Lung (tissue), 12 donors: ENCODE measurements around the gene CCNY. TPM values are rescaled to one million over a fixed set of nuclear protein-coding genes. Genes with fewer than 3 reads are reported as not detected.

ENCODE experiments used
- ATAC-seq: fragments of 200-7000 bp; cut with Tn5 transposase; one replicate; pipeline ENCODE4 v1.9.1; 2020; ENCODE audit warnings: moderate number of reproducible peaks; ENCODE audit not compliant: insufficient read depth, low FRiP score
- DNase-seq, 3 donors: peaks; one replicate each; pipeline ENCODE4 v3.0.0-alpha.2; 2013 to 2017
- H3K27ac ChIP-seq, 2 donors: one replicate each; pipeline ENCODE4 v1.5.1; 2013; ENCODE audit warnings: mild to moderate bottlenecking in 2 of 2, moderate library complexity in 2 of 2, control low read depth in 1 of 2, inconsistent platforms in 1 of 2, low read depth in 1 of 2, low read length in 1 of 2
- H3K27me3 ChIP-seq, 3 donors: one replicate each; pipeline ENCODE4 v1.5.1; 2013; ENCODE audit warnings: low read length in 2 of 3; ENCODE audit not compliant: control insufficient read depth in 3 of 3, insufficient read depth in 3 of 3
- H3K36me3 ChIP-seq, 4 donors: one replicate each; pipeline ENCODE4 v1.5.1; 2013; ENCODE audit warnings: low read length in 4 of 4, mild to moderate bottlenecking in 1 of 4, moderate library complexity in 1 of 4; ENCODE audit not compliant: control insufficient read depth in 4 of 4, insufficient read depth in 4 of 4
- H3K4me1 ChIP-seq, 5 donors: one replicate each; pipeline ENCODE4 v1.5.1; 2013; ENCODE audit warnings: low read length in 5 of 5, mild to moderate bottlenecking in 2 of 5, moderate library complexity in 1 of 5; ENCODE audit not compliant: control insufficient read depth in 5 of 5, insufficient read depth in 5 of 5
- H3K4me3 ChIP-seq: one replicate; pipeline ENCODE4 v1.5.1; 2013; ENCODE audit warnings: mild to moderate bottlenecking, control low read depth, moderate library complexity
- H3K9ac ChIP-seq, 2 donors: one replicate each; pipeline ENCODE4 v1.5.1; 2013; ENCODE audit warnings: low read length in 2 of 2, control low read depth in 1 of 2; ENCODE audit not compliant: insufficient read depth in 1 of 2
- H3K9me3 ChIP-seq, 4 donors: one replicate each; pipeline ENCODE4 v1.5.1; 2013; ENCODE audit warnings: low read length in 3 of 4, mild to moderate bottlenecking in 1 of 4, moderate library complexity in 1 of 4; ENCODE audit not compliant: control insufficient read depth in 4 of 4, insufficient read depth in 3 of 4
- WGBS, 2 donors: extraction: QIAGEN DNeasy Blood & Tissue Kit; methylation state at CpG; one replicate each; pipeline ENCODE4 v1.1.7; 2013; 5-methylcytosine and 5-hydroxymethylcytosine counted together
- polyA plus RNA-seq, 2 donors: library from polyadenylated mRNA; stranded (reverse); fragments of 200-250 nt; gene quantifications; one replicate each; pipeline ENCODE4 v1.2.1, GENCODE V29; 2013
- total RNA-seq, 2 donors: library from RNA; depleted of rRNA in 1 of 2; stranded (reverse); fragments of >200 nt in 1 of 2; gene quantifications; one replicate each; pipeline ENCODE4 v1.2.1, GENCODE V29; 2014 to 2021
- TF ChIP-seq, protein P1 (sequence below): IDR thresholded peaks from 2 replicates; pipeline ENCODE4 v1.5.1; 2012; ENCODE audit warnings: mild to moderate bottlenecking; ENCODE audit errors: control extremely low read depth, extremely low read depth
- donor health status: control.
- donor health status: control.
- donor health status: Bipolar disorder and iron deficiency.
- donor health status: healthy.
- donor health status: DM: yes; HTN: yes; CAD: no.

Gene CCNY
- total and polyA plus RNA-seq, 4 donors: 26.6 to 63.0 (median 38.8) TPM

DNA sequence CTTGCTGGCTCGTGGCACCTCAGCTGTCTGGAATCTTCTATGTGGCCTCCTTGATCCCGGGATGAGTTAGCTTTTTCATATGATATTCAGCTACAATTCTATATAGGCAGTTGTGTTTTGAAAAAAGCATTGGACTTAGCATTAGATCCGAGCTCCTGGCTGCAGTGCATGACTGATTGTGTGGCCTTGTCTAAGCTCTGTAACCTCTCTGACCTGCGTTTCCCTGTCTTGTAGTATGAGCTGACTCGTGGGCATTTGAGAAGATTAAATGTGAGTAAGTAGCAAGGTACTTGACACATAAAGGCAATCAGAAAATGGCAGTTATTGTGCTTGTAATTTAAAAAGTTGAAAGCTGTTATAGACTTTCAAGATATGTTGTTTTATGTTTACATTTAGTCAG, 85.9 kb downstream of the CCNY start:
- H3K4me1 ChIP-seq: peaks cover 0 to 36% (median 0%) of the 10 kb centered on the region in 5 donors
- no peaks in the 10 kb centered on the region for H3K36me3 ChIP-seq
- TF ChIP-seq, protein P1, sequence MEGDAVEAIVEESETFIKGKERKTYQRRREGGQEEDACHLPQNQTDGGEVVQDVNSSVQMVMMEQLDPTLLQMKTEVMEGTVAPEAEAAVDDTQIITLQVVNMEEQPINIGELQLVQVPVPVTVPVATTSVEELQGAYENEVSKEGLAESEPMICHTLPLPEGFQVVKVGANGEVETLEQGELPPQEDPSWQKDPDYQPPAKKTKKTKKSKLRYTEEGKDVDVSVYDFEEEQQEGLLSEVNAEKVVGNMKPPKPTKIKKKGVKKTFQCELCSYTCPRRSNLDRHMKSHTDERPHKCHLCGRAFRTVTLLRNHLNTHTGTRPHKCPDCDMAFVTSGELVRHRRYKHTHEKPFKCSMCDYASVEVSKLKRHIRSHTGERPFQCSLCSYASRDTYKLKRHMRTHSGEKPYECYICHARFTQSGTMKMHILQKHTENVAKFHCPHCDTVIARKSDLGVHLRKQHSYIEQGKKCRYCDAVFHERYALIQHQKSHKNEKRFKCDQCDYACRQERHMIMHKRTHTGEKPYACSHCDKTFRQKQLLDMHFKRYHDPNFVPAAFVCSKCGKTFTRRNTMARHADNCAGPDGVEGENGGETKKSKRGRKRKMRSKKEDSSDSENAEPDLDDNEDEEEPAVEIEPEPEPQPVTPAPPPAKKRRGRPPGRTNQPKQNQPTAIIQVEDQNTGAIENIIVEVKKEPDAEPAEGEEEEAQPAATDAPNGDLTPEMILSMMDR: no peak
- 74 to 88% methylated on average over 5 of the region's 5 CpGs for WGBS, 2 donors
- peak overlapping the region; percentile 7 to 49 for H3K27ac ChIP-seq
- ATAC-seq (no peak), DNase-seq (peak in 1 of 3 donors; percentile 31)
- H3K9ac ChIP-seq: no peak overlapping the region
- no peaks in the 10 kb centered on the region for H3K9me3 ChIP-seq
- H3K27me3 ChIP-seq: no peaks in the 10 kb centered on the region
- H3K4me3 ChIP-seq: no peak overlapping the region

DNA sequence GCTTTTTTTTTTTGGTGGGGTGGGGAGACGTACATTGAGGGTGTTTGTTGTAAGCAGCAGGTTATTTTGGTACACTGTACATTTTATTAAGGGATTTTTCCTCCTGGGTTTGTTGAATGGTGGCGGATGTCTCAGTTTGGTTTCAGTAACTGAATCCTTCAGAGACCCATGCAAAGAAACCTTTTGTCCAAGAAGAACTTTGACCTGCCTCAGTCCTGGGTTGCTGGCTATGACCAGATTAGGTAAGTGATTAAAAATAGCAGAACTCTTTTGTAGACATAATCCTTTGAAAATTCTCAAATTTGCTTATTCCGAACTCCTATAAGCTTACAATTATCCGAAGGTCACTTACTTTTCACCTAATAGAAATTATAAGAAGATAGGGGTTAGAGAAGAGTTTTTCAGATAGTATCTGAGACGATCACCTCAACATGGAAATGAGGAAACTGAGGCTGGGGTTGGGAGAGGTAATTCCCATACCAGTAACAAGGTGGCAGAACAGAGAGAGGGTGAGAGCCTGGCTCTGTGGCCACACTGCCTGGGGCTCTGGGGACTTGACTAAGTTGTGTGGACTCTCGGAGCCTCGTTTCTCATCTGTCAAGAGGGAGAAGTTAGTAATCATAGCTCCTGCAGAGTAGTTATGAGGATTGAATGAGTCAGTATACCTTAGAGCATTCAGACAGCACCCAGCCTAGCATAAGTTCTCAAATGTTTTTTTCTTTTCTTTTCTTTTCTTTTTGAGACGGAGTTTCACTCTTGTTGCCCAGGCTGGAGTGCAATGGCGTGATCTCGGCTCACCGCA, 87.4 kb downstream of the CCNY start:
- Histone ChIP-seq H3K9ac (no peak overlapping the region), H3K4me3 (no peak overlapping the region), H3K27ac (no peak overlapping the region), H3K9me3 (no peaks in the 10 kb centered on the region), H3K36me3 (no peaks in the 10 kb centered on the region), H3K4me1 (peaks cover 0 to 37% (median 0%) of the 10 kb centered on the region in 5 donors), H3K27me3 (no peaks in the 10 kb centered on the region)
- WGBS, 2 donors: 98% methylated on average over 11 of the region's 11 CpGs
- DNase-seq: no peak
- ATAC-seq: no peak
- TF ChIP-seq, protein P1: no peak

DNA sequence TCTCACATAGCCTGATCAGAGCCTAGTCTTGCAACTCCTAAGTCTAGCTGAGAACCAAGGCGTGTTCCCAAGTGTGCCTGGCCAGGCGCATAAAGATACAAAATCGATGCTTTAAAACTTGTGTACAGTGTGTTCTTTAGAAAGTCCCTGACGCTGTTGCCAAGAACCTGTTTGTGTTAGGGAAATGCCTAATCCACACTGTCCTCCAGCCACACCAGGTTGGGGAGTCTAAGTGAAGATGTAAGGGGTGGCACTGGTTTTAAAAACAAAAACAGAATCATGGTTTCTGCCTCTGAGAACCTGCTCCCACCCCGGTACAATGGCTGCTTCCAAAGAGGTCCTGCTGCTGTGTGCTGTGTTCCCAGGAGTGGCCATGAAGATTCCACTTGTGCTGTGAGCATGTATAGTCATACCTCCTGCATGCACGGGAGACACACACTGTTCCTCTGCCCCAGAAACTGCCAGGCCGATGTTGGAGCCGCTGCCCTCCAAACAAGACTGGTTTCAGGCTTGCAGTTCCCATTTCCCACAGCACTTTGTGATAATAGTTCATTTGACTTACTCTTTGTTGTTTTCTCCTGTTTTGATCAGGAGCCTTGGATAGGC, 88.5 kb downstream of the CCNY start:
- Histone ChIP-seq H3K27me3 (no peaks in the 10 kb centered on the region), H3K9ac (no peak overlapping the region), H3K36me3 (no peaks in the 10 kb centered on the region), H3K4me1 (peaks cover 0 to 37% (median 0%) of the 10 kb centered on the region in 5 donors), H3K4me3 (no peak overlapping the region), H3K27ac (peak overlapping the region in 1 of 2 donors; percentile 72), H3K9me3 (no peaks in the 10 kb centered on the region)
- WGBS, 2 donors: 68 to 76% methylated on average over 8 of the region's 8 CpGs
- TF ChIP-seq, protein P1: no peak
- ATAC-seq (no peak), DNase-seq (no peak)
